HG03565 (cell line): Measurements from ENCODE around the gene MCHR1.
"Not testable (repeated sequence)": the region's sequence is repeated elsewhere in the genome, so short reads cannot be mapped to it uniquely, and the experiment has no call there.

Experiments
- ATAC-seq: cut with Tn5 transposase; IDR thresholded peaks from one replicate; pipeline ENCODE4 v1.9.1; 2021; ENCODE audit warnings: mild to moderate bottlenecking, moderate library complexity; ENCODE audit not compliant: unreplicated experiment

MCHR1 gene

DNA sequence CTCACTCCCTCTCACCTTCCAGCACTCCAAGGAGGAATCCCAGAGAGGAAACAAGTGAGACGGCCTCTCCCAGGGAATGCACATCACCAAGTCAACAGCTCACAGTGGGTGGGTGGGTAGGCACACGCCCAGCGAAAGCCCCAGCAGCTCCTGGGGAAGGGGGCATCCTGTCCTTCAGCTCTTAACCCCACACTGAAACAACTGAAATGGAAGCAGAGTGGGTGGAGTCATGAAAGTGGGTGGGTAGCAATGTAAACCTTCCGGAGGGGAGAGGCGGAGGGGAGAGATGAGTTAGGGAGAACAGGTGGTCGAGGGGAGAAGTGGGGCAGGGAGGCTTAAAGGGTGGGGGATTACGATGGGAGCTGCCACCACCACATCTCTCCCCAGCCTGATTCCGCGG is 5.4 kb downstream of the MCHR1 start:
- ATAC-seq: no peak

DNA sequence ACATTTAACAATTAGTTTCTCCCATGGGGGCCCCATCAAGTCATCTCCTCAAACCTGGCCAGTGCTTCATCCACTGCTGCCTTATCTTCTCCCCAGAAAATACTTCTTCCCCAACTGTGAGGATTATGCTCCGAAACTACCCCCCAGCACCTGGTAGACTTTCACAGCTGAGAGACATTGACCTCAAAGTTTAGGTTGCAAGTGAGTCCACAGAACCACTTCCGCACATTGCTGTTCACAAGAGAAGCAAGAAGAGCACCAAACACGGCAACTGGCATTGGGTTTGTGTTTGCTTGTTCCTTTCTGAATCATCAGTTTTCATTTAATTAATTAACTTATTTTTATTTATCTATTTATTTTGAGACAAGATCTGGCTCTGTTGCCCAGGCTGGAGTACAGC is 6.1 kb downstream of the MCHR1 start:
- no peak for ATAC-seq

DNA sequence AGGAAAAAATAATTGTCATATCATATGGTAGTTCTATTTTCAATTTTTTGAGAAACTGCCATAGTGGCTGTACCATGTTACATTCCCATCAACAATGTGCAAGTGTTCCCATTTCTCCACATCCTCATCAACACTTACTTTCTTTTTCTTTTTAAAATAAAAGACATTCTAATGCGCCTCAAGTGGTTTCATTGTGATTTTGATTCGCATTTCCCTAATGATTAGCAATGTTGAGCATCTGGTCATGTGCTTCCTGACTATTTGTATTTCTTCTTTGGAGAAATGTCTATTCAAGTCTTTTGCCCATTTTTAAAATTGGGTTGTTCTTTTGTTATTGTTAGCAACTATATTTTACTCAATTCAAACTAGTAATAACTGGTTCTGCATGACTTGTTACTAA is 8.4 kb downstream of the MCHR1 start:
- ATAC-seq: no peak

DNA sequence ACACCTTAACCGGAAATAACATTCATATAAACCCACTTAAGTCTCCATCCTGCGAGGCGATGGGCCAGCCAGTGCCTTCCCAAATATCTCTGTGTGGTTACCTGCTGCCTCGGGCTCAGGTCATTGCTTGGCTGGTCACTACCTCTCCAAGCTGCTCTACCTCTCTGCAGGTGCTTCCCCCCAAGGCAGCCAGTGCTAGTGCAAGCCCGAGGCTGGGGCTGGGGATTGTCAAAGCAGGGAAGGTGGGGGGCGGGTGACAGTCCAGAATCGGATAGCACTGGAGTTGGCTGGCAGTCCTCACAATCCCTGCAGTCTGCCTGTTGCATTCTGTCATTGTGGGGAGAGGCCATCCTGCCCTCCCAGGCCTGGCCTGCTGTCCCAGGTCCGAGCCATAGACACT is 11.1 kb downstream of the MCHR1 start:
- no peak for ATAC-seq

DNA sequence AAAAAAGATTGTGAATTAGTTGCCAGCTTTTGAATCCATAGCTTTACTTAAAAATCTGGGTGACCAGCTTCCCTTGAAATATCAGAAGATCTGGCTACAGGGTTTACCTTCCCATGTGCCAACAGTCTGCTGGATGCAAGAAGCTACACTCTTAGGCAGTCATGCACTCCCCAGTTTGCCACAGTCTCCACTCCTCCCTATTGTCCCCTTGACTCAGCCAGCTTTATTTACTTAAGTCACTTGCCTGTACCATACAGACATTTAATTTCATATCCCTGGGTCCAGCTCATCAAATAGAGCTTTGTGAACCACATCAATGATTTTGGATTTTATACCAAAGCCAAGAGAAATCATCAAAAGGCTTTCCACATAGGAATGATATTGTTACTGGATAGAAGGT is 12.2 kb downstream of the MCHR1 start:
- ATAC-seq: no peak

DNA sequence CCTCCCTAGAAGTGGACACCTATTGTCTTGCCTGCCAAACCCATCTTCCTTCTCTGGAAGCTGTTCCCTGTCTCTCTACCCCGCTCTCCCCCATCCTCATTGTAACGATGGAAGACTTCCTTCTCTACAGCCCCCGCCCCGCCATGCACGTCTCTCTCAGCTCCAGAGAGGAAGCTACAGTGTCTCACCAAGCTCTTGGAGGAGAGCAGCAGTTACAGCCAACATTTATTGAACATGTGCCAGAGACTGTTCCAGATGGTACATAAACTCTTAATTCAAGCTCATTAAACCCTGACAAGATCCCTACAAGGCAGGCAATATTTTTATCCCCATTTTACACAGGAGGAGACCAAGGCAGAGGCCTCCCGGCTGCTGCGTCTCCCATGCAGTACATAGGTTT is 15.1 kb downstream of the MCHR1 start:
- ATAC-seq: no peak

- ATAC-seq: no peak
These were observed 22.0 kb downstream of the MCHR1 start for GRCh38 chr22:40701274-40701673.

DNA sequence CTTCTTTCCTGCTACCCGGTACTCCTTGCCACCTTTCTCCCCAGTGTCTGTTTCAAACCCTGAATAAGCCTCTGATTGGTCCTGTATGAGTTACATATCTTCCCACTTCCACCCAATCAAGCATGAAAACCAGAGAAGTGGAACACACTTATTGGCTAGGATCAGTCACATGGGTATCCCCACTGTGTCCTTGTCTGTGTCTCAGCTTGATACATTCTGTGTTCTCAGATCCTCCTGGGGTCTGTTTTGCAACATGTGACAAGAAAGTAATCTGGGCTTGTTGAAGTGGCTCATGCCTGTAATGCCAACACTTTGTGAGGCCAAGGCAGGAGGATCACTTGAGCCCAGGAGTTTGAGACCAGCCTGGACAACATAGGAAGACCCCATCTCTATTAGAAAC is 23.9 kb downstream of the MCHR1 start:
- no peak for ATAC-seq

DNA sequence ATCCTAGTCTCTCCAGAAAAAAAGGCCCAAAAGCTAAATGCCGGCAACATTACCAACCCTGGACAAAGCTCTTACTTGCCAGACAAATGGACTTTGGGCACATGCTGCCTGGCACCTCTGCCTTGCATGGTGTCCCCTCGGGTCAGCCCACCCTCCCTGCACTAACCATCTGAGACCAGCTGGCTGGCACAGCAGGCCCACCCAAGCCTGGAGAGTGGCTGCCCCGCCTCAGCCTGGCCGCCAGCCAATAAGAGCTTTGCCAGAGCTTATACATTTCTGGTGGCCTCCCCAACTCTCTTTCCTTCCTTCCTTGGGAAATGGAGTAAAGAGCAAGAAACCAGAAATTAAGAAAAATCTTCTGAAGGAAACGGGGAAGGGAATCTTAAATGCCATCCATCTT is 24.5 kb downstream of the MCHR1 start:
- ATAC-seq: no peak

DNA sequence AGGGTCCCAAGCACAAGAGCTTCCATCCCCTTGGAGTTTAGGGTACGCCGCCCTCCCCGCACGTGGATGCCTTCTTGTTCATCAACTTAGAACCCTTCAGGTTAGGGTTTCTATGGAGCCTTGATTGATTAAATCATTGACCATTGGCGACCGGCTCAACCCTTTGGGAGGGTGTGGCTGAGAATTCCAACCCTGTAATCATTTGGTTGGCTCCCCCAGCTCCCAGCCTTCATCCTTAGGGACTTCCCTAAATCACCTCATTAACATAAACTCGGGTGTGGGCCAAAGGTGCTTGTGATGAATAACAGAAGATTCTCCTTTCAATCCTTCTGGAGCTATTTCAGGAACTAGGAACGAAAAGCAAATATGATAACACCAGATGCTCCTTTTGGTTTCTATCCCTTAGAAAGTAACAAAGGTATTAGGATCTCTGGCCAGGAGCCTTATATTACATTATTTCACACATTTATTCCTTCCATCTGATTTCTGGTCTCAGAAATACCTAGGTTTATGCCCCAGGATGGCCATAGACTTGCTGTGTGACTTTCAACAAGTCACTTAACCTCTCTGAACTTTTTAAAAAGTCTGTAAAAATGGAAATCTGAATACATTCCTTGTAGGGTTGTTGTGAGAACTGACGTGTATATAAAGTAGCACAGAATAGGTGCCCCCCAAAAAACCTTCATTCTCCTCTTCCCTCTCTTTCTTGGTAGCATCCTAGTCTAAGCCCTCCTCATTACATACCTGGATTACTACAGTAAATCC is 26.8 kb downstream of the MCHR1 start:
- no peak for ATAC-seq

GRCh38 chr22:40707154-40707553 is 27.9 kb downstream of the MCHR1 start:
- ATAC-seq: no peak

GRCh38 chr22:40708177-40708576 is 28.9 kb downstream of the MCHR1 start:
- ATAC-seq: no peak

GRCh38 chr22:40709752-40710413 is 30.6 kb downstream of the MCHR1 start:
- no peak for ATAC-seq

GRCh38 chr22:40712311-40712710 is 33.0 kb downstream of the MCHR1 start:
- no peak for ATAC-seq

GRCh38 chr22:40714499-40715337 is 35.4 kb downstream of the MCHR1 start:
- no peak for ATAC-seq

DNA sequence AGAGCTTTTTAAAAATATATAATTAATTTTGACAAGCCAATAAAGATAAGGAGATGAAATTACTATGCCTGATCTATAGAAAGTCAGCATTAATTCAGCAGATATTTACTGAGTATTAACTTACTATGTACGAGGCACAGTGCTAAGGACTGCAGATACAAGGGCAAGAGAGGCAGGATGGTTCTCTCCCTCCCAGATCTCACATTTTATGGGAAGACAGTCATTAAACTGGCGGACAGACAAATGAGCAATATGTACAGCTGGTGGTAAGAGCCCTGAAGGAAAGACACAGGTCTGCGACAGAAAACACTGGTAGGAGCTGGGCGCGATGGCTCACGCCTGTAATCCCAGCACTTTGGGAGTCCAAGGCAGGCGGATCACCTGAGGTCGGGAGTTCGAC is 36.8 kb downstream of the MCHR1 start:
- no peak for ATAC-seq

GRCh38 chr22:40717657-40718056 is 38.4 kb downstream of the MCHR1 start:
- not testable (repeated sequence) for ATAC-seq

DNA sequence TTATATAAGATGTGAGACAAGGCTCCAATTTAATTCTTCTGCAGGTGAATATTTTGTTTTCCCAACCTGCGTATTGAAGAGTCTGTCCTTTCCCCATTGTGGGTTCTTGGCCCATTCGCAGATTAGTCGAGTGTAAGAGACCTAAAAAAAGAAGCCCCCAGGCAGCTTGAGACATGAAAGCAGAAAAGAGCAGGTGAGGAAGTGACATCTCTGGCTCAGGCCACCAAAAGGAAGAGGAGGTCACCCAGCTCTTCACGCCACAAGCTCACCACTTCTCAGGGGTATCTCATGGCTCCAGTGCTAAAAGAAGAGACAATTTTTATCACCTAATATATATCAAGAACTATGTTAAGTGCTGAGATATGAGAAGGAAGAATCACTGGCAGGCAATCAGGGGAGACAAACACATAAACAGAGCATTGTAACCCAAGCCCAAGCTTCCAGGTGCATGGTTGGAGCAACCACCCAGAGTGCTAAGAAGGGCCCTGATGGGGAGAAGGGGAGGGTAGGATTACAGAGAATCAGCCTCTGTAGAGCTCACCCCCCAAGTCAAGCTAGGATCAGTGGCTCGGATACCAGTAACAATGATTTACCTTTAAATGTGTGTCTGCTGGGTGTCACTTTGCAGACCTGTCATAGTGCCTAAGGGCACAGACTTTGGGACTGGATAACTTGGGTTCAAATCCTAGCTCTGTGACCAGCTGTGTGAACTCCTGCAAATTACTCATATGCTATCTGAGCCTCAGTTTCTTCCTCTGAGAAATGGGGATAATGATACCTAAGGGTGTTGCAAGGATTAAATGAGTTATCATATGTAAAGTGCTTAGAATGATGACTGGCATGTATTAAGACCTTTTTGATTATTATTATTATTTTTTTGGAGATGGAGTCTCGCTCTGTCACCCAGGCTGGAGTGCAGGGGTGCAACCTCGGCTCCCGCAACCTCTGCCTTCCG is 39.2 kb downstream of the MCHR1 start:
- ATAC-seq: no peak

DNA sequence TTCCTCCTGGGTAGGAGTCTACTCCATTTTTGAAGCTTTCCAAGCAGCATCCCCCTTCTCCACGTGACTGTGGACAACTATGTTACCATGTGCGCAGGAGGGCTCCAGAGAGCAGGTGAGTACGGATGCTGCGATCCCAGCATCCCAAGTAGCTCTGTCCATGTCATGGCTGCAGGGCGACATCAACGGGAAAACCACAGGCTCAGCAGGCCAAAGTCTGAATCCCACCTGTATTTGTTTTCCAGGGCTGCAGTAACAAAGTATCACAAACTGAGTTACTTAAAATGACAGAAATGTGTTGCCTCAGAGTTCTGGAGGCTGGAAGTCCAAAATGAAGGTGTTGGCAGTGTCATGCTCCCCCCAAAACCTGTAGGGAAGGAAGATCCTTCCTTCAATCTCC is 40.3 kb downstream of the MCHR1 start:
- no peak for ATAC-seq

- ATAC-seq: not testable (repeated sequence)
These were observed 40.9 kb downstream of the MCHR1 start for GRCh38 chr22:40720156-40720537.
